HepG2 (cell line): ENCODE results near the gene KIAA0232. TPM values are rescaled to one million over a fixed set of nuclear protein-coding genes. Genes with fewer than 3 reads are reported as not detected.

ENCODE experiments used
- BCL6 ChIP-seq: IDR thresholded peaks from 2 replicates; pipeline ENCODE4 v1.6.1; 2016; ENCODE audit warnings: missing genetic modification reagents, missing compliant biosample characterization
- CREM ChIP-seq, 2 experiments: sonication (generic) in 1 of 2; formaldehyde crosslinking in 1 of 2; IDR thresholded peaks; 2 replicates each; pipeline versions ENCODE4 v1.4.0 to v1.6.1; 2016 to 2020; ENCODE audit warnings: antibody characterized with exemption in 1 of 2, mild to moderate bottlenecking in 1 of 2, missing genetic modification reagents in 1 of 2
- ESRRA ChIP-seq: sonication (generic); formaldehyde crosslinking; IDR thresholded peaks from 2 replicates; pipeline ENCODE4 v1.5.1; 2020; ENCODE audit warnings: mild to moderate bottlenecking, low read depth, missing genetic modification reagents
- FOXC1 ChIP-seq: sonication (generic); formaldehyde crosslinking; IDR thresholded peaks from 2 replicates; pipeline ENCODE4 v1.8.0; 2022; ENCODE audit warnings: mild to moderate bottlenecking, missing genetic modification reagents, borderline replicate concordance
- HNRNPUL1 ChIP-seq: fragments of 200-400 bp; formaldehyde crosslinking; IDR thresholded peaks from 2 replicates; pipeline ENCODE4 v1.6.1; 2017; ENCODE audit warnings: low read depth, mild to moderate bottlenecking, low read length, moderate library complexity
- PAWR ChIP-seq: sonication (generic); formaldehyde crosslinking; IDR thresholded peaks from 2 replicates; pipeline ENCODE4 v1.4.0; 2020; ENCODE audit warnings: missing genetic modification reagents, mild to moderate bottlenecking, borderline replicate concordance
- SRF ChIP-seq: IDR thresholded peaks from 2 replicates; pipeline ENCODE4 v1.6.1; 2011; ENCODE audit warnings: mild to moderate bottlenecking, low read depth, low read length, moderate library complexity
- ZNF431 ChIP-seq: sonication (generic); formaldehyde crosslinking; IDR thresholded peaks from 2 replicates; pipeline ENCODE4 v1.9.0; 2022; ENCODE audit warnings: missing genetic modification reagents, low read depth, mild to moderate bottlenecking, borderline replicate concordance
- ZNF530 ChIP-seq: sonication (generic); formaldehyde crosslinking; IDR thresholded peaks from 2 replicates; pipeline ENCODE4 v1.5.0; 2020; ENCODE audit warnings: low read depth, mild to moderate bottlenecking, missing genetic modification reagents
- ZNF605 ChIP-seq: sonication (generic); formaldehyde crosslinking; IDR thresholded peaks from 2 replicates; pipeline ENCODE4 v1.8.0; 2022; ENCODE audit warnings: mild to moderate bottlenecking, missing genetic modification reagents
- polyA plus RNA-seq, 8 experiments: library from polyadenylated mRNA; depleted of rRNA in 3 of 8; stranded (reverse) in 7 of 8; unstranded in 1 of 8; fragments of >200 nt; fragmentation: Illumina TruSeq in 4 of 8; extraction: Trizol in 4 of 8; gene quantifications; 2 replicates each; pipeline versions ENCODE4 v1.2.1 to v1.2.3, GENCODE V29; 2011 to 2016; ENCODE audit warnings: low read depth in 4 of 8, missing spikeins in 1 of 8, mixed read lengths in 1 of 8; ENCODE audit not compliant: insufficient read depth in 1 of 8
- total RNA-seq, 5 experiments: library from RNA; depleted of rRNA; stranded (reverse); fragments of >200 nt; fragmentation: Illumina TruSeq; extraction: Trizol; gene quantifications; 2 replicates each; pipeline ENCODE4 v1.2.3, GENCODE V29; 2016; ENCODE audit warnings: low read depth in 1 of 5
- TF ChIP-seq, protein P1 (sequence below): sonication (generic); formaldehyde crosslinking; IDR thresholded peaks from 2 replicates; pipeline ENCODE4 v1.4.0; 2020; ENCODE audit warnings: missing genetic modification reagents, borderline replicate concordance
- TF ChIP-seq, protein P2 (sequence below): sonication (generic); formaldehyde crosslinking; IDR thresholded peaks from 2 replicates; pipeline ENCODE4 v1.4.0; 2020; ENCODE audit warnings: missing genetic modification reagents, borderline replicate concordance
- TF ChIP-seq, protein P3 (sequence below): sonication (generic); formaldehyde crosslinking; IDR thresholded peaks from 2 replicates; pipeline ENCODE4 v1.5.0; 2020; ENCODE audit warnings: mild to moderate bottlenecking, missing genetic modification reagents, borderline replicate concordance

The KIAA0232 gene
- total and polyA plus RNA-seq, 2 of the 13 experiments (the other 11 are each of a cell fraction or from before 2014, with no cell fraction given), result 7.8 to 17.1 TPM

- TF ChIP-seq, protein P1, sequence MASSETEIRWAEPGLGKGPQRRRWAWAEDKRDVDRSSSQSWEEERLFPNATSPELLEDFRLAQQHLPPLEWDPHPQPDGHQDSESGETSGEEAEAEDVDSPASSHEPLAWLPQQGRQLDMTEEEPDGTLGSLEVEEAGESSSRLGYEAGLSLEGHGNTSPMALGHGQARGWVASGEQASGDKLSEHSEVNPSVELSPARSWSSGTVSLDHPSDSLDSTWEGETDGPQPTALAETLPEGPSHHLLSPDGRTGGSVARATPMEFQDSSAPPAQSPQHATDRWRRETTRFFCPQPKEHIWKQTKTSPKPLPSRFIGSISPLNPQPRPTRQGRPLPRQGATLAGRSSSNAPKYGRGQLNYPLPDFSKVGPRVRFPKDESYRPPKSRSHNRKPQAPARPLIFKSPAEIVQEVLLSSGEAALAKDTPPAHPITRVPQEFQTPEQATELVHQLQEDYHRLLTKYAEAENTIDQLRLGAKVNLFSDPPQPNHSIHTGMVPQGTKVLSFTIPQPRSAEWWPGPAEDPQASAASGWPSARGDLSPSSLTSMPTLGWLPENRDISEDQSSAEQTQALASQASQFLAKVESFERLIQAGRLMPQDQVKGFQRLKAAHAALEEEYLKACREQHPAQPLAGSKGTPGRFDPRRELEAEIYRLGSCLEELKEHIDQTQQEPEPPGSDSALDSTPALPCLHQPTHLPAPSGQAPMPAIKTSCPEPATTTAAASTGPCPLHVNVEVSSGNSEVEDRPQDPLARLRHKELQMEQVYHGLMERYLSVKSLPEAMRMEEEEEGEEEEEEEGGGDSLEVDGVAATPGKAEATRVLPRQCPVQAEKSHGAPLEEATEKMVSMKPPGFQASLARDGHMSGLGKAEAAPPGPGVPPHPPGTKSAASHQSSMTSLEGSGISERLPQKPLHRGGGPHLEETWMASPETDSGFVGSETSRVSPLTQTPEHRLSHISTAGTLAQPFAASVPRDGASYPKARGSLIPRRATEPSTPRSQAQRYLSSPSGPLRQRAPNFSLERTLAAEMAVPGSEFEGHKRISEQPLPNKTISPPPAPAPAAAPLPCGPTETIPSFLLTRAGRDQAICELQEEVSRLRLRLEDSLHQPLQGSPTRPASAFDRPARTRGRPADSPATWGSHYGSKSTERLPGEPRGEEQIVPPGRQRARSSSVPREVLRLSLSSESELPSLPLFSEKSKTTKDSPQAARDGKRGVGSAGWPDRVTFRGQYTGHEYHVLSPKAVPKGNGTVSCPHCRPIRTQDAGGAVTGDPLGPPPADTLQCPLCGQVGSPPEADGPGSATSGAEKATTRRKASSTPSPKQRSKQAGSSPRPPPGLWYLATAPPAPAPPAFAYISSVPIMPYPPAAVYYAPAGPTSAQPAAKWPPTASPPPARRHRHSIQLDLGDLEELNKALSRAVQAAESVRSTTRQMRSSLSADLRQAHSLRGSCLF, result no peak
- 0 out of 2 replicates have a peak, but pooled peaks have one; percentile 26 for TF ChIP-seq ZNF605
- TF ChIP-seq BCL6 (CRISPR knock-in tag), result peak; percentile 26; the same call in 1 of the 2 replicates
- no peak; the same call in 1 of the 2 replicates for TF ChIP-seq ESRRA (CRISPR knock-in tag)
- TF ChIP-seq SRF, result peak; percentile 82
- no peak for TF ChIP-seq ZNF530 (CRISPR knock-in tag)
- TF ChIP-seq, protein P2, sequence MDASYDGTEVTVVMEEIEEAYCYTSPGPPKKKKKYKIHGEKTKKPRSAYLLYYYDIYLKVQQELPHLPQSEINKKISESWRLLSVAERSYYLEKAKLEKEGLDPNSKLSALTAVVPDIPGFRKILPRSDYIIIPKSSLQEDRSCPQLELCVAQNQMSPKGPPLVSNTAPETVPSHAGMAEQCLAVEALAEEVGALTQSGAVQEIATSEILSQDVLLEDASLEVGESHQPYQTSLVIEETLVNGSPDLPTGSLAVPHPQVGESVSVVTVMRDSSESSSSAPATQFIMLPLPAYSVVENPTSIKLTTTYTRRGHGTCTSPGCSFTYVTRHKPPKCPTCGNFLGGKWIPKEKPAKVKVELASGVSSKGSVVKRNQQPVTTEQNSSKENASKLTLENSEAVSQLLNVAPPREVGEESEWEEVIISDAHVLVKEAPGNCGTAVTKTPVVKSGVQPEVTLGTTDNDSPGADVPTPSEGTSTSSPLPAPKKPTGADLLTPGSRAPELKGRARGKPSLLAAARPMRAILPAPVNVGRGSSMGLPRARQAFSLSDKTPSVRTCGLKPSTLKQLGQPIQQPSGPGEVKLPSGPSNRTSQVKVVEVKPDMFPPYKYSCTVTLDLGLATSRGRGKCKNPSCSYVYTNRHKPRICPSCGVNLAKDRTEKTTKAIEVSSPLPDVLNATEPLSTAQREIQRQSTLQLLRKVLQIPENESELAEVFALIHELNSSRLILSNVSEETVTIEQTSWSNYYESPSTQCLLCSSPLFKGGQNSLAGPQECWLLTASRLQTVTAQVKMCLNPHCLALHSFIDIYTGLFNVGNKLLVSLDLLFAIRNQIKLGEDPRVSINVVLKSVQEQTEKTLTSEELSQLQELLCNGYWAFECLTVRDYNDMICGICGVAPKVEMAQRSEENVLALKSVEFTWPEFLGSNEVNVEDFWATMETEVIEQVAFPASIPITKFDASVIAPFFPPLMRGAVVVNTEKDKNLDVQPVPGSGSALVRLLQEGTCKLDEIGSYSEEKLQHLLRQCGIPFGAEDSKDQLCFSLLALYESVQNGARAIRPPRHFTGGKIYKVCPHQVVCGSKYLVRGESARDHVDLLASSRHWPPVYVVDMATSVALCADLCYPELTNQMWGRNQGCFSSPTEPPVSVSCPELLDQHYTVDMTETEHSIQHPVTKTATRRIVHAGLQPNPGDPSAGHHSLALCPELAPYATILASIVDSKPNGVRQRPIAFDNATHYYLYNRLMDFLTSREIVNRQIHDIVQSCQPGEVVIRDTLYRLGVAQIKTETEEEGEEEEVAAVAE (CRISPR knock-in tag), result no peak
- peak; percentile 40; the same call in 1 of the 2 replicates for TF ChIP-seq FOXC1 (CRISPR knock-in tag)
- peak; percentile 11; the same call in 1 of the 2 replicates for TF ChIP-seq ZNF431
- TF ChIP-seq, protein P3, sequence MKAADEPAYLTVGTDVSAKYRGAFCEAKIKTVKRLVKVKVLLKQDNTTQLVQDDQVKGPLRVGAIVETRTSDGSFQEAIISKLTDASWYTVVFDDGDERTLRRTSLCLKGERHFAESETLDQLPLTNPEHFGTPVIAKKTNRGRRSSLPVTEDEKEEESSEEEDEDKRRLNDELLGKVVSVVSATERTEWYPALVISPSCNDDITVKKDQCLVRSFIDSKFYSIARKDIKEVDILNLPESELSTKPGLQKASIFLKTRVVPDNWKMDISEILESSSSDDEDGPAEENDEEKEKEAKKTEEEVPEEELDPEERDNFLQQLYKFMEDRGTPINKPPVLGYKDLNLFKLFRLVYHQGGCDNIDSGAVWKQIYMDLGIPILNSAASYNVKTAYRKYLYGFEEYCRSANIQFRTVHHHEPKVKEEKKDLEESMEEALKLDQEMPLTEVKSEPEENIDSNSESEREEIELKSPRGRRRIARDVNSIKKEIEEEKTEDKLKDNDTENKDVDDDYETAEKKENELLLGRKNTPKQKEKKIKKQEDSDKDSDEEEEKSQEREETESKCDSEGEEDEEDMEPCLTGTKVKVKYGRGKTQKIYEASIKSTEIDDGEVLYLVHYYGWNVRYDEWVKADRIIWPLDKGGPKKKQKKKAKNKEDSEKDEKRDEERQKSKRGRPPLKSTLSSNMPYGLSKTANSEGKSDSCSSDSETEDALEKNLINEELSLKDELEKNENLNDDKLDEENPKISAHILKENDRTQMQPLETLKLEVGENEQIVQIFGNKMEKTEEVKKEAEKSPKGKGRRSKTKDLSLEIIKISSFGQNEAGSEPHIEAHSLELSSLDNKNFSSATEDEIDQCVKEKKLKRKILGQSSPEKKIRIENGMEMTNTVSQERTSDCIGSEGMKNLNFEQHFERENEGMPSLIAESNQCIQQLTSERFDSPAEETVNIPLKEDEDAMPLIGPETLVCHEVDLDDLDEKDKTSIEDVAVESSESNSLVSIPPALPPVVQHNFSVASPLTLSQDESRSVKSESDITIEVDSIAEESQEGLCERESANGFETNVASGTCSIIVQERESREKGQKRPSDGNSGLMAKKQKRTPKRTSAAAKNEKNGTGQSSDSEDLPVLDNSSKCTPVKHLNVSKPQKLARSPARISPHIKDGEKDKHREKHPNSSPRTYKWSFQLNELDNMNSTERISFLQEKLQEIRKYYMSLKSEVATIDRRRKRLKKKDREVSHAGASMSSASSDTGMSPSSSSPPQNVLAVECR (CRISPR knock-in tag), result peak; percentile 80; the same call in 1 of the 2 replicates
- TF ChIP-seq CREM (IDR thresholded peaks at IDR 0.05), result no peak
- TF ChIP-seq CREM (CRISPR knock-in tag; IDR thresholded peaks at IDR 0.05), result no peak
- no peak for TF ChIP-seq PAWR (CRISPR knock-in tag)
- TF ChIP-seq HNRNPUL1, result 0 out of 2 replicates have a peak, but pooled peaks have one; percentile 44
Measured at GRCh38 chr4:6909113-6909969, 126.8 kb downstream of the KIAA0232 start, which contains the start of gene TBC1D14 (continued).
